Thyroid gland (tissue), 4 donors: ENCODE data around the gene PIK3AP1.

Experiments used
- CTCF ChIP-seq, 6 experiments: fragments of 200-600 bp in 3 of 6; fragments of 450-650 bp in 3 of 6; sonication (generic) in 3 of 6; IDR thresholded peaks; one replicate each; pipeline ENCODE4 v1.5.1; 2016 to 2019; ENCODE audit warnings: antibody characterized with exemption in 6 of 6, mild to moderate bottlenecking in 2 of 6, inconsistent platforms in 1 of 6, moderate library complexity in 1 of 6
- POLR2A ChIP-seq, 2 donors: fragments of 450-650 bp; IDR thresholded peaks; one replicate each; pipeline ENCODE4 v1.6.1; 2017; ENCODE audit warnings: antibody characterized with exemption in 2 of 2, mild to moderate bottlenecking in 2 of 2, moderate library complexity in 1 of 2

GRCh38 chr10:96663797-96664196 lies 56.5 kb downstream of the PIK3AP1 start:
- no peak for TF ChIP-seq CTCF (IDR thresholded peaks at IDR 0.05)
- TF ChIP-seq POLR2A (IDR thresholded peaks at IDR 0.05): no peak
